Breast epithelium (tissue), 3 donors: ENCODE data around the gene ROBO2.

Experiments
- CTCF ChIP-seq, 3 donors: fragments of 450-650 bp; IDR thresholded peaks; one replicate each; pipeline ENCODE4 v1.5.1; 2016 to 2017; ENCODE audit warnings: antibody characterized with exemption in 3 of 3, mild to moderate bottlenecking in 3 of 3, moderate library complexity in 3 of 3
- POLR2A ChIP-seq: fragments of 450-650 bp; IDR thresholded peaks from one replicate; pipeline ENCODE4 v1.6.1; 2016; ENCODE audit warnings: antibody characterized with exemption, mild to moderate bottlenecking, moderate library complexity

- no peak for TF ChIP-seq CTCF (IDR thresholded peaks at IDR 0.05)
- no peak for TF ChIP-seq POLR2A
Measured at GRCh38 chr3:77150759-77151158, 110.9 kb downstream of the ROBO2 start.
